Fibroblast of upper back skin (primary cell): Measurements from ENCODE around the gene SIPA1.
"Not testable (repeated sequence)": the region's sequence is repeated elsewhere in the genome, so short reads cannot be mapped to it uniquely, and the experiment has no call there.

ENCODE experiments used
- DNase-seq: peaks from one replicate; pipeline ENCODE4 v3.0.0-alpha.2; 2013

The SIPA1 gene

GRCh38 chr11:65623852-65624616 lies 13.9 kb upstream of the SIPA1 start:
- no peak for DNase-seq

GRCh38 chr11:65624931-65625627 lies 12.8 kb upstream of the SIPA1 start:
- DNase-seq: no peak

- peak; percentile 24 for DNase-seq
Measured at GRCh38 chr11:65625628-65626342, 12.1 kb upstream of the SIPA1 start.

GRCh38 chr11:65627202-65627601 lies 10.7 kb upstream of the SIPA1 start:
- DNase-seq: no peak

- DNase-seq: no peak
Measured at GRCh38 chr11:65629579-65629978, 8.3 kb upstream of the SIPA1 start.

- DNase-seq: no peak
Measured at GRCh38 chr11:65630215-65630614, 7.7 kb upstream of the SIPA1 start.

GRCh38 chr11:65633390-65634108 lies 4.4 kb upstream of the SIPA1 start:
- DNase-seq: no peak

GRCh38 chr11:65634109-65634436 lies 3.8 kb upstream of the SIPA1 start:
- DNase-seq: no peak

- no peak for DNase-seq
Measured at GRCh38 chr11:65634440-65634839, 3.5 kb upstream of the SIPA1 start.

GRCh38 chr11:65634905-65635731 lies 2.8 kb upstream of the SIPA1 start:
- DNase-seq: no peak

- DNase-seq: no peak
Measured at GRCh38 chr11:65636108-65637031, 1.5 kb upstream of the SIPA1 start.

- no peak for DNase-seq
Measured at GRCh38 chr11:65637032-65637557, 806 bp upstream of the SIPA1 start.

- DNase-seq: not testable (repeated sequence)
Measured at GRCh38 chr11:65639228-65639597, 1.3 kb downstream of the SIPA1 start.

GRCh38 chr11:65639623-65640482 lies 2.0 kb downstream of the SIPA1 start:
- no peak for DNase-seq

GRCh38 chr11:65640483-65641296 lies 2.8 kb downstream of the SIPA1 start:
- DNase-seq: no peak

GRCh38 chr11:65641297-65642013 lies 3.6 kb downstream of the SIPA1 start:
- no peak for DNase-seq

GRCh38 chr11:65642014-65642671 lies 4.2 kb downstream of the SIPA1 start:
- no peak for DNase-seq

GRCh38 chr11:65643971-65644370 lies 6.1 kb downstream of the SIPA1 start:
- no peak for DNase-seq
